ENCODE data around the gene C1orf159.
A peak's percentile ranks its signal among the peaks of the same experiment; 100 is the strongest.

The C1orf159 gene

DNA sequence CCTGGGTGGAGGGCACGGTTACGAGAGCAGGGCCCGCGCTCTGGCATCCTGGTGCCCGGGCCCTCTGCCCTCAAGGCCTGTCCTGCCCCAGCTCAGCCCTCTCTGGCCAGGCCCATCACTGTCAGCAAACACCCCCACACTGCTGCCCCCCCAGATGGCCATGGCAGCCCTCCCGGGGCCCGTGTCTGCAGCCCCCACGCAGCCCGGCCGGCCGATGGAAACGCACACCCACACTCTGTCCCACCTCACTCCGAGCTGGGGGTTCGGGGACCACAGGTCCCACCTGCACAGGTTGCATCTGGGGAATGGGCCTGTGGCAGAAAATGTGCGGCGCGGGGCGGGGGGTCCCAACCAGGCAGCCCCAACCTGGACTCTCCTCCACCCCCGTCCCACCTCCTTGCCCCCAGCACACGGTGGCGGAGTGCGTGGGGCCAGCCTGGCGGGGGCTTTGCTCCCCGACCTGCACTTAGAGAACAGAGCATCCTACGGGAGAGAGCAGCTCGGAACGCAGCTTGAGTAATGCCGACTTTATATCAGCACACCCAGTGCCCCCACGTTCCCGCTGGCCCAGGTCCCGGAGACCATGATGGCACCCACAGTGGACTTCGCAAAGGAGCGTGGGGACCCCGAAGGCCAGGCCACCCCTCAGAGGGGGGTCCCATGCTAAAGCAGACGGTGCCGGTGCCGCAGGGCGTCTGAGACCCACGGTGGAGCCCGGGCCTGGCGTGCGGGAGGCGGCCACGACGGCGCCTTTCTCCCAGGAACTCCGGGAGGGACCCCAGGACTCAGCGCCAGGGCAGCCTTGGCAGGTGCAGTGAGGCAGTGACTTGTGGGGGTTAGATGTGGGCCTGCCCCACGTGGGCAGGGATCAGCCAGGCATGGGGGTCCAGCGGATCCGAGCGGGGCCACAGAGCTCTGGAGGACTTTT, 34.3 kb downstream of the C1orf159 start:
- Histone ChIP-seq H3K4ac (ENCODE audit: low read depth in 1 of 2, low read length in 2 of 2) (no peak overlapping the region), H3K27ac (ENCODE audit: low read length, poor library complexity, severe bottlenecking) (no peak overlapping the region), H2BK12ac (ENCODE audit: low read length in 2 of 2) (peak overlapping the region in 1 of 2 experiments; percentile 24), H4K8ac (ENCODE audit: low read length) (no peak overlapping the region), H2BK5ac (ENCODE audit: low read depth, low read length, poor library complexity, severe bottlenecking) (no peak overlapping the region), H2AFZ (ENCODE audit: low read depth, low read length) (no peak overlapping the region), H3K36me3 (ENCODE audit: control insufficient read depth in 1 of 2, insufficient read depth in 2 of 2, low read depth in 1 of 2, low read length in 2 of 2) (peaks cover 0 to 47% of the 10 kb centered on the region in 2 experiments), H2AK5ac (ENCODE audit: low read length, severe bottlenecking) (no peak overlapping the region), H3K9ac (ENCODE audit: low read length) (no peak overlapping the region), H3K14ac (ENCODE audit: low read length in 2 of 2) (no peak overlapping the region), H3K4me2 (ENCODE audit: low read length, poor library complexity, severe bottlenecking) (no peak overlapping the region), H3K27me3 (ENCODE audit: control insufficient read depth in 1 of 2, insufficient read depth in 1 of 2, low read length in 2 of 2) (peaks cover 0 to 10% of the 10 kb centered on the region in 2 experiments), H3K9me3 (ENCODE audit: control insufficient read depth, low read length) (no peaks in the 10 kb centered on the region), H3K4me1 (ENCODE audit: control insufficient read depth, insufficient read depth, low read depth, low read length) (peaks cover 16% of the 10 kb centered on the region), H3K23ac (ENCODE audit: low read length in 2 of 2) (no peak overlapping the region), H2BK15ac (ENCODE audit: low read depth, poor library complexity, severe bottlenecking) (no peak overlapping the region), H3K79me1 (replicated peaks; ENCODE audit: low read length, poor library complexity, severe bottlenecking) (no peaks in the 10 kb centered on the region), H2BK120ac (ENCODE audit: low read depth, low read length) (no peak overlapping the region), H4K91ac (ENCODE audit: low read length) (no peak overlapping the region), H3K18ac (ENCODE audit: low read depth in 1 of 2, low read length in 2 of 2) (no peak overlapping the region), H3K4me3 (ENCODE audit: insufficient read depth in 1 of 2, low read depth in 1 of 2, low read length in 2 of 2) (no peak overlapping the region)
- WGBS, result 90% methylated on average over 52 of the region's 52 CpGs
- DNase-seq, result no peak

GRCh38 chr1:1080951-1081310, 35.0 kb downstream of the C1orf159 start:
- H3K4me2 ChIP-seq (ENCODE audit: low read length, poor library complexity, severe bottlenecking), result no peak overlapping the region
- H3K9me3 ChIP-seq (ENCODE audit: control insufficient read depth, low read length), result no peaks in the 10 kb centered on the region
- no peak overlapping the region for H3K27ac ChIP-seq (ENCODE audit: low read length, poor library complexity, severe bottlenecking)
- H3K27me3 ChIP-seq (ENCODE audit: control insufficient read depth in 1 of 2, insufficient read depth in 1 of 2, low read length in 2 of 2), result peaks cover 0 to 10% of the 10 kb centered on the region in 2 experiments
- 48% methylated on average over 9 of the region's 9 CpGs for WGBS
- H2BK120ac ChIP-seq (ENCODE audit: low read depth, low read length), result no peak overlapping the region
- H4K91ac ChIP-seq (ENCODE audit: low read length), result peak overlapping the region; percentile 5
- peak overlapping the region in 1 of 2 experiments; percentile 21 for H2BK12ac ChIP-seq (ENCODE audit: low read length in 2 of 2)
- no peak overlapping the region for H3K4me3 ChIP-seq (ENCODE audit: insufficient read depth in 1 of 2, low read depth in 1 of 2, low read length in 2 of 2)
- H3K18ac ChIP-seq (ENCODE audit: low read depth in 1 of 2, low read length in 2 of 2), result peak overlapping the region in 1 of 2 experiments; percentile 4
- H3K79me1 ChIP-seq (replicated peaks; ENCODE audit: low read length, poor library complexity, severe bottlenecking), result no peaks in the 10 kb centered on the region
- peak overlapping the region; percentile 0 for H4K8ac ChIP-seq (ENCODE audit: low read length)
- no peak overlapping the region for H2AFZ ChIP-seq (ENCODE audit: low read depth, low read length)
- no peak overlapping the region for H2AK5ac ChIP-seq (ENCODE audit: low read length, severe bottlenecking)
- H3K4me1 ChIP-seq (ENCODE audit: control insufficient read depth, insufficient read depth, low read depth, low read length), result peaks cover 16% of the 10 kb centered on the region
- H2BK5ac ChIP-seq (ENCODE audit: low read depth, low read length, poor library complexity, severe bottlenecking), result no peak overlapping the region
- no peak overlapping the region for H3K23ac ChIP-seq (ENCODE audit: low read length in 2 of 2)
- H3K9ac ChIP-seq (ENCODE audit: low read length), result no peak overlapping the region
- no peak overlapping the region for H3K14ac ChIP-seq (ENCODE audit: low read length in 2 of 2)
- H3K4ac ChIP-seq (ENCODE audit: low read depth in 1 of 2, low read length in 2 of 2), result no peak overlapping the region
- no peak for DNase-seq
- peaks cover 0 to 40% of the 10 kb centered on the region in 2 experiments for H3K36me3 ChIP-seq (ENCODE audit: control insufficient read depth in 1 of 2, insufficient read depth in 2 of 2, low read depth in 1 of 2, low read length in 2 of 2)
- no peak overlapping the region for H2BK15ac ChIP-seq (ENCODE audit: low read depth, poor library complexity, severe bottlenecking)

DNA sequence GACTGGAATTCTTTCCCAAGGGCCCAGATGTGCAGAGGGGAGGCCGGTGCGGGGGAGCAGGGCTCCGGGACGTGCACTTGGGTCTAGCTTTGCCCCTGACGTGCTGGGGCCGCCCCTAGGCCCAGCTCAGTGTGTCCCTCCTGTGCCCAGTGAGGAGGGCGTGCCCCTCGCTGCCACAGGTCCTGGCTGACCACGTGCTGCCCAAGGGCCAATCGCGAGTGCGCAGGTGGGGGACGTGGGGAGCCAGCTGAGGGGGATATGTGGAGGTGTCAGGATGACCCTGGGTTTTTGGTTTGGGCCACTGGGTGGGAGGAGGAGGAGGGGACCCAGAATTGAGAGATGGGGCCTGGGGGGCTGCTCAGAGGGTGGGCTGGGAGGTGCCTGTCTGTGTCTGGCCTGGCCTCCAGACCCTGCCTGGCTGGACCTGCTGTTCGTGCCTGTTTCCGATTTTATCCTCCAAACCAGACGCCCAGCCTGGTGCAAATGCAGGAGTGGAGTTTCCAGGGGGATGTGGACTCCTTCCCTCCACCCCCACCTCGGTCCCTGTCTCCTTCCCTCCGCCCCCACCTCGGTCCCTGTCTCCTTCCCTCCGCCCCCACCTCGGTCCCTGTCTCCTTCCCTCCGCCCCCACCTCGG, 35.6 kb downstream of the C1orf159 start:
- Histone ChIP-seq H3K79me1 (replicated peaks; ENCODE audit: low read length, poor library complexity, severe bottlenecking) (no peaks in the 10 kb centered on the region), H3K18ac (ENCODE audit: low read depth in 1 of 2, low read length in 2 of 2) (peak overlapping the region; percentile 10 to 91), H3K9ac (ENCODE audit: low read length) (no peak overlapping the region), H3K14ac (ENCODE audit: low read length in 2 of 2) (peak overlapping the region in 1 of 2 experiments; percentile 4), H3K9me3 (ENCODE audit: control insufficient read depth, low read length) (no peaks in the 10 kb centered on the region), H2BK12ac (ENCODE audit: low read length in 2 of 2) (peak overlapping the region; percentile 6 to 40), H3K4me3 (ENCODE audit: insufficient read depth in 1 of 2, low read depth in 1 of 2, low read length in 2 of 2) (peak overlapping the region; percentile 30 to 37), H2AK5ac (ENCODE audit: low read length, severe bottlenecking) (no peak overlapping the region), H3K23ac (ENCODE audit: low read length in 2 of 2) (no peak overlapping the region), H2BK120ac (ENCODE audit: low read depth, low read length) (peak overlapping the region; percentile 65), H2BK5ac (ENCODE audit: low read depth, low read length, poor library complexity, severe bottlenecking) (no peak overlapping the region), H3K27me3 (ENCODE audit: control insufficient read depth in 1 of 2, insufficient read depth in 1 of 2, low read length in 2 of 2) (peaks cover 0 to 11% of the 10 kb centered on the region in 2 experiments), H3K27ac (ENCODE audit: low read length, poor library complexity, severe bottlenecking) (peak overlapping the region; percentile 38), H3K4ac (ENCODE audit: low read depth in 1 of 2, low read length in 2 of 2) (peak overlapping the region in 1 of 2 experiments; percentile 48), H3K4me2 (ENCODE audit: low read length, poor library complexity, severe bottlenecking) (peak overlapping the region; percentile 52), H4K91ac (ENCODE audit: low read length) (peak overlapping the region; percentile 29), H4K8ac (ENCODE audit: low read length) (peak overlapping the region; percentile 33), H2BK15ac (ENCODE audit: low read depth, poor library complexity, severe bottlenecking) (no peak overlapping the region), H2AFZ (ENCODE audit: low read depth, low read length) (no peak overlapping the region), H3K4me1 (ENCODE audit: control insufficient read depth, insufficient read depth, low read depth, low read length) (peaks cover 16% of the 10 kb centered on the region), H3K36me3 (ENCODE audit: control insufficient read depth in 1 of 2, insufficient read depth in 2 of 2, low read depth in 1 of 2, low read length in 2 of 2) (peaks cover 0 to 34% of the 10 kb centered on the region in 2 experiments)
- peak; percentile 62 for DNase-seq
- WGBS, result 4% methylated on average over 13 of the region's 23 CpGs
